Small intestine (tissue), 7 donors: Measurements from ENCODE around the gene XPR1. TPM values are rescaled to one million over a fixed set of nuclear protein-coding genes. Genes with fewer than 3 reads are reported as not detected.
"Not testable (repeated sequence)": the region's sequence is repeated elsewhere in the genome, so short reads cannot be mapped to it uniquely, and the experiment has no call there.

Experiments used
- DNase-seq, 2 donors: peaks; one replicate each; pipeline versions ENCODE4 v3.0.0 to v3.0.0-alpha.2; 2013
- FAIRE-seq: peaks from 2 replicates; lab custom pipeline; 2012; peaks lifted over from hg19 to GRCh38; lab: Jason Lieb, UNC
- H3K27ac ChIP-seq, 3 donors: one replicate each; pipeline ENCODE4 v1.5.1; 2013; ENCODE audit warnings: low read length in 2 of 3, mild to moderate bottlenecking in 2 of 3, control low read depth in 1 of 3, inconsistent platforms in 1 of 3, low read depth in 1 of 3, moderate library complexity in 1 of 3
- H3K27me3 ChIP-seq, 3 donors: one replicate each; pipeline ENCODE4 v1.6.1; 2013; ENCODE audit warnings: low read length in 3 of 3, inconsistent platforms in 1 of 3; ENCODE audit not compliant: control insufficient read depth in 3 of 3, insufficient read depth in 3 of 3
- H3K36me3 ChIP-seq, 3 donors: one replicate each; pipeline ENCODE4 v1.6.1; 2013; ENCODE audit warnings: low read length in 3 of 3, inconsistent platforms in 1 of 3, low read depth in 1 of 3, mild to moderate bottlenecking in 1 of 3, moderate library complexity in 1 of 3; ENCODE audit not compliant: control insufficient read depth in 3 of 3, insufficient read depth in 2 of 3
- H3K4me1 ChIP-seq, 3 donors: one replicate each; pipeline ENCODE4 v1.6.1; 2013; ENCODE audit warnings: low read length in 2 of 3, inconsistent platforms in 1 of 3, low read depth in 1 of 3, mild to moderate bottlenecking in 1 of 3, moderate library complexity in 1 of 3; ENCODE audit not compliant: control insufficient read depth in 3 of 3, insufficient read depth in 2 of 3
- H3K4me3 ChIP-seq, 3 donors: one replicate each; pipeline ENCODE4 v1.5.1; 2013; ENCODE audit warnings: low read length in 3 of 3, control low read depth in 1 of 3, inconsistent platforms in 1 of 3, low read depth in 1 of 3, mild to moderate bottlenecking in 1 of 3, moderate library complexity in 1 of 3
- H3K9me3 ChIP-seq, 2 donors: one replicate each; pipeline ENCODE4 v1.6.1; 2013; ENCODE audit warnings: low read depth in 1 of 2, low read length in 1 of 2; ENCODE audit not compliant: control insufficient read depth in 2 of 2, insufficient read depth in 1 of 2
- WGBS, 3 donors: extraction: QIAGEN DNeasy Blood & Tissue Kit; methylation state at CpG; one replicate each; pipeline ENCODE4 v1.1.7; 2013; 5-methylcytosine and 5-hydroxymethylcytosine counted together
- polyA plus RNA-seq, 4 donors: library from polyadenylated mRNA; stranded (reverse) in 3 of 4; unstranded in 1 of 4; fragments of 200-250 nt in 3 of 4; fragments of 120-200 nt in 1 of 4; gene quantifications; one replicate each; pipeline versions ENCODE4 v1.2.1 to v1.2.3, GENCODE V29; 2013
- donor health status: healthy with polysubstance abuse.
- donor health status: control.
- donor health status: control.
- donor health status: Bipolar disorder and iron deficiency.
- donor health status: healthy.

The XPR1 gene
- polyA plus RNA-seq, 4 donors, result 5.1 to 27.3 (median 8.5) TPM

- no peak overlapping the region for H3K27ac ChIP-seq
- H3K4me3 ChIP-seq, result no peak overlapping the region
- H3K4me1 ChIP-seq, result no peaks in the 10 kb centered on the region
- H3K27me3 ChIP-seq, result no peaks in the 10 kb centered on the region
- no peaks in the 10 kb centered on the region for H3K9me3 ChIP-seq
- DNase-seq (no peak), FAIRE-seq (no peak)
- H3K36me3 ChIP-seq, result peaks cover 0 to 6% (median 4%) of the 10 kb centered on the region in 3 donors
These were observed 173.5 kb downstream of the XPR1 start for GRCh38 chr1:180805316-180805715.

GRCh38 chr1:180811298-180811697, 179.5 kb downstream of the XPR1 start:
- Histone ChIP-seq H3K9me3 (no peaks in the 10 kb centered on the region), H3K27me3 (no peaks in the 10 kb centered on the region), H3K36me3 (peaks cover 3 to 10% (median 7%) of the 10 kb centered on the region in 3 donors), H3K4me3 (no peak overlapping the region), H3K4me1 (no peaks in the 10 kb centered on the region), H3K27ac (no peak overlapping the region)
- DNase-seq (no peak), FAIRE-seq (no peak)
- WGBS, 3 donors, result 96 to 99% (median 97%) methylated on average over 2 of the region's 2 CpGs

- H3K36me3 ChIP-seq, result peaks cover 3 to 10% (median 7%) of the 10 kb centered on the region in 3 donors
- DNase-seq (no peak), FAIRE-seq (no peak)
- H3K27ac ChIP-seq, result no peak overlapping the region
- H3K4me3 ChIP-seq, result no peak overlapping the region
- H3K27me3 ChIP-seq, result no peaks in the 10 kb centered on the region
- no peaks in the 10 kb centered on the region for H3K9me3 ChIP-seq
- H3K4me1 ChIP-seq, result no peaks in the 10 kb centered on the region
These were observed 180.1 kb downstream of the XPR1 start for GRCh38 chr1:180811886-180812285.

- DNase-seq (no peak), FAIRE-seq (no peak)
- H3K27ac ChIP-seq, result no peak overlapping the region
- H3K4me3 ChIP-seq, result no peak overlapping the region
- no peaks in the 10 kb centered on the region for H3K27me3 ChIP-seq
- H3K36me3 ChIP-seq, result peaks cover 3 to 10% (median 5%) of the 10 kb centered on the region in 3 donors
- H3K4me1 ChIP-seq, result no peaks in the 10 kb centered on the region
- H3K9me3 ChIP-seq, result no peaks in the 10 kb centered on the region
These were observed 182.4 kb downstream of the XPR1 start for GRCh38 chr1:180814258-180814657.

- H3K36me3 ChIP-seq, result peaks cover 3 to 9% (median 3%) of the 10 kb centered on the region in 3 donors
- 17 to 55% (median 52%) methylated on average over 4 of the region's 4 CpGs for WGBS, 3 donors
- FAIRE-seq, result no peak
- DNase-seq, result peak in 1 of 2 donors; percentile 5
- no peaks in the 10 kb centered on the region for H3K9me3 ChIP-seq
- H3K4me3 ChIP-seq, result no peak overlapping the region
- H3K27ac ChIP-seq, result no peak overlapping the region
- no peaks in the 10 kb centered on the region for H3K4me1 ChIP-seq
- H3K27me3 ChIP-seq, result no peaks in the 10 kb centered on the region
These were observed 183.4 kb downstream of the XPR1 start for GRCh38 chr1:180815188-180815587.

- Histone ChIP-seq H3K27ac (no peak overlapping the region), H3K9me3 (no peaks in the 10 kb centered on the region), H3K36me3 (peaks cover 3 to 7% (median 3%) of the 10 kb centered on the region in 3 donors), H3K4me3 (no peak overlapping the region), H3K4me1 (no peaks in the 10 kb centered on the region), H3K27me3 (no peaks in the 10 kb centered on the region)
- 90 to 94% (median 92%) methylated on average over 10 of the region's 10 CpGs for WGBS, 3 donors
- DNase-seq (no peak), FAIRE-seq (no peak)
These were observed 184.3 kb downstream of the XPR1 start for GRCh38 chr1:180816132-180816531.

GRCh38 chr1:180821970-180822369, 190.1 kb downstream of the XPR1 start:
- H3K36me3 ChIP-seq, result peaks cover 0 to 3% (median 0%) of the 10 kb centered on the region in 3 donors
- FAIRE-seq, result no peak
- no peak overlapping the region for H3K27ac ChIP-seq
- no peaks in the 10 kb centered on the region for H3K4me1 ChIP-seq
- no peaks in the 10 kb centered on the region for H3K9me3 ChIP-seq
- H3K4me3 ChIP-seq, result no peak overlapping the region
- WGBS, 3 donors, result 59 to 74% (median 59%) methylated on average over 2 of the region's 2 CpGs
- no peaks in the 10 kb centered on the region for H3K27me3 ChIP-seq
- peak in 1 of 2 donors; percentile 7 for DNase-seq

GRCh38 chr1:180831507-180831906, 199.7 kb downstream of the XPR1 start:
- not testable (repeated sequence) for H3K4me3 ChIP-seq, H3K27me3 ChIP-seq, DNase-seq, H3K27ac ChIP-seq, H3K4me1 ChIP-seq, FAIRE-seq, H3K9me3 ChIP-seq, H3K36me3 ChIP-seq
- WGBS, 3 donors, result 94 to 100% (median 97%) methylated on average over 2 of the region's 2 CpGs

GRCh38 chr1:180833180-180833579, 201.4 kb downstream of the XPR1 start:
- not testable (repeated sequence) for H3K27me3 ChIP-seq, H3K36me3 ChIP-seq, DNase-seq, H3K4me3 ChIP-seq, FAIRE-seq, H3K4me1 ChIP-seq, H3K27ac ChIP-seq, H3K9me3 ChIP-seq
- WGBS, 3 donors, result 91 to 98% (median 93%) methylated on average over 1 of the region's 1 CpG
